HG02852 (cell line): ENCODE measurements around the gene CCDC89.
"Not testable (repeated sequence)": the region's sequence is repeated elsewhere in the genome, so short reads cannot be mapped to it uniquely, and the experiment has no call there.

Source experiments
- ATAC-seq: cut with Tn5 transposase; IDR thresholded peaks from one replicate; pipeline ENCODE4 v1.9.1; 2021; ENCODE audit warnings: mild to moderate bottlenecking, moderate library complexity; ENCODE audit not compliant: unreplicated experiment

Gene CCDC89

DNA sequence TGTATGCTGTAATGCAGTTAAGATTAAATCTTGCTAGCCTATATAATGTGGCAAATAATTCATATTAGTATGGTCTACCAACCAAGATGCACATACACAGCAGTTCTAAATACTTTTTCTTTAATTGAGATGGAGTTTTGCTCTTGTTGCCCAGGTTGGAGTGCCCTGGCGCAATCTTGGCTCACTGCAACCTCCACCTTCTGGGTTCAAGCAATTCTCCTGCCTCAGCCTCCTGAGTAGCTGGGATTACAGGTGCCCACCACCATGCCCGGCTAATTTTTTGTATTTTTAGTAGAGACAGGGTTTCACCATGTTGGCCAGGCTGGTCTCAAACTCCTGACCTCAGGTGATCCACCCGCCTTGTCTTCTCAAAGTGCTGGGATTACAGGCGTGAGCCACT lies 31.7 kb downstream of the CCDC89 start:
- ATAC-seq, result not testable (repeated sequence)

DNA sequence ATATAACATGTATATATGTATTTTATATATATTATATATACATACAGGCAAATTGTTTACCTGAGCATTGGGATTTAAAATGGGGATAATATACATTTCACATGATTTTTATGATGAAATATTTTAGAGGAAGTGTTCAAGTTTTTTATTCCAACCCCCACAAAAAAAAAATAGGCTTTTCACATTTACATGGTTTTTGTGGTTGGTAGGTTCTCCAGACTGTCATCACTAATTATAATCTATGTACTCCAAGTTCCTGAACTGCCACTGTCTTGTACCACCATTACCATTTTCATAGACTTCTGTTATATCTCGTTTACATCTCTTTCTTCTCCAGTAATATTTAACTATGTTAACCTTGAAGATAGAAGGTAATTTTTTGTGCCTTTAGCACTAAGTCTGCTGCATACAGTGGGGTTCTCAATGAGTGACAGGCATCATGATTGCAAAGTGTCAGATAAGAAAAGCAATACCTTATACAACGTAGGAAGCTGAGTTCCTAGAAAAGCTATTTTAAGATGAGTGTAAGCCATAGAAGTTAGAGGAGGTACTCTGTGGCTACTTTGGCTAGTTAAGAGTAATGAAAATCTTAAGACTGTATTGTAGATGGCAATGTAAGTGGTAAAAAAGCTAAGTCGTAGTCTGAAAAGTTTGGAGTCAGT lies 33.1 kb downstream of the CCDC89 start:
- ATAC-seq, result no peak

DNA sequence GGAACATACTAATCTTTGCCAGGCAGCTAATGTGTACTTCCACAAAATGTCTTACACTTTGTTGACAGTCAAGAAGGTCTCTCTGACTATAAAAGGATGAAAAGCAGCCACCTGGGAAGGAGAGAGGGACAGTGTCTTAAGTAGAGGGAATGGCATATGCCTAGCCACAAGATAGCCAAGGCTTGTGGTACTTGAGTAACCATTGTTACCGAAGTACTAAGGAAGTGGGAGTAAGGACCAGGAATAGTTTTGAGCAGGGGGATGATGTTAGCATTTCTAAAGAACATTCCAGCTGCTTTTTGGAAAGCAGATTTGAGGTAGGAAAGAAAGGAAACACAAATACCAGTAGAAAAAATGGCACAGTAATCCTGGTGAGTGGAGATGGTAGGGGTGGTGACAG lies 34.9 kb downstream of the CCDC89 start:
- no peak for ATAC-seq

DNA sequence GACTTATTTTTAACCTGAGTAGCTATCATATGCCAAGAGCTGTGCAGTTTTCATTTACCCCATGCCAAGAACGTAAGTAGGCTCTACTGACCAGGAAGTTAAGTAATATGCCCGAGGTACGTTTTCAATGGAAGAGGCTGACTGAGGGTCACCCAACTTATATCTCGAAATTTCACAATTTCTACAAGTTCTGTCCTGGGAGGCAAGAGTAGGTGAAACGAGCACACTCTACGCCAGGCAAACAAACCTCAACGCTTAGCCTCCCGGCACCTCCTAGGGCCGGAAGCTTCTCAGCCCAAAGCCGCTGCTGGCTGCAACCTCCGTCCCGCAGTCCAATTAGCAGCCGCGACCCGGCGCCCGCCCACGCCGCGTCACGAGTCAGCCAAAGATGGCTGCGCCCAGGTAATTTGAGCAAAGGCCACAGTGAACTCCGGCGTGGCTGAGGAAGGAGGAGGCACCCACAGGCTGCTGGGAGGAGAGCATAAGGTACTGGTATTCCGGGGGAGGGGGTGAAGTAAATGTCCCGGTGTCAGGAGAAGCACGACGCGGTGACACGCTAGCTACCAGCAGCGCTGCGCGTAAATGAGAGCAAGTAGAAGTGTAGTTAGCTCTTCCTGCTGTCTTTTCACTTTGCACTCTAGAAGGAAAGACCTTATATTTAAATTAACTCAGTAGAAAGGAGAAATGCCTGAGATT lies 38.2 kb downstream of the CCDC89 start, which contains the start of gene TMEM126A:
TSS of gene TMEM126A (plus strand) at position 364 of the 696 bp plus-strand sequence. CDS start 2,289 bp downstream, outside the sequence.
- peak; percentile 99 for ATAC-seq

DNA sequence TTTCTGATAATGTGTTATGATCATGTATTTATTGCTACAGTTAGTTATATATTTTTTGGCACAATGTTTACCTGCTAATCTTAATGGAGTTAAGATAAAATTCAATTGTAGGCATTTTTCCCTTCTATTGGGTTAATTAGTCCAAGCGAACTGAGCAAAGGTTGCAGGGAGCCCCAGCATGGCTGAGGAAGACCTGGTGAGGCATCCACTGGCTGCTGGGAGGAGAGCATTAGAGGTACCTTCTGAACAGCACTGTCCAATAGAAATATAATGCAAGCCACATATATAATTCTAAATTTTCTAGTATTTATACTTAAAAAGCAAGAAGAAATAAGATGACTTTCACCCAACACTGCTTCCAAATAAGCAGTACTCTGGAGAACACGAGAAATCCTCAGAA lies 38.9 kb downstream of the CCDC89 start:
- peak; percentile 1 for ATAC-seq

DNA sequence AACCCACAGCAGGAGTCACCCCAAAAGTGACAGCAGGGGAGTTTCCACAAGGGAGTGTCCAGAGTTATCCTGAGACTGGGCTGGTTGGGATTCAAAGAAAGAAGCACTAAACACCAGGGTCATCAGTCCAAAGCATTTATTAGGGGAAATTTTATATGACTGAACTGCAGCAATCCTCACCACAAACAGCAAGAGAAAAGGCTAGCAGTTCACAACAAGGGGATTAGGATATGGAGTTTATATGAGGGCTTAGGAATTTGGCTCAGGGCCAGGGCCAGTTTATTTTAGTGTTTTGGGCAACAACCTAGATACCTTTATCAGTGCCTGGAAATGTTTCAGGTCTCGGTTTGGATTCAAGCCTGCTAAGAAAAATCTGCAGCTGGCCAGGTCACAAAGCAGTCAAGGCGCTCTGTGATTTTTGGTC lies 42.8 kb downstream of the CCDC89 start:
- no peak for ATAC-seq

- ATAC-seq, result no peak
Observed at GRCh38 chr11:85634747-85635146, 51.2 kb downstream of the CCDC89 start.
